ENCODE data around the gene NKX2-8.
"Not testable (repeated sequence)": the region's sequence is repeated elsewhere in the genome, so short reads cannot be mapped to it uniquely, and the experiment has no call there.

NKX2-8 gene

DNA sequence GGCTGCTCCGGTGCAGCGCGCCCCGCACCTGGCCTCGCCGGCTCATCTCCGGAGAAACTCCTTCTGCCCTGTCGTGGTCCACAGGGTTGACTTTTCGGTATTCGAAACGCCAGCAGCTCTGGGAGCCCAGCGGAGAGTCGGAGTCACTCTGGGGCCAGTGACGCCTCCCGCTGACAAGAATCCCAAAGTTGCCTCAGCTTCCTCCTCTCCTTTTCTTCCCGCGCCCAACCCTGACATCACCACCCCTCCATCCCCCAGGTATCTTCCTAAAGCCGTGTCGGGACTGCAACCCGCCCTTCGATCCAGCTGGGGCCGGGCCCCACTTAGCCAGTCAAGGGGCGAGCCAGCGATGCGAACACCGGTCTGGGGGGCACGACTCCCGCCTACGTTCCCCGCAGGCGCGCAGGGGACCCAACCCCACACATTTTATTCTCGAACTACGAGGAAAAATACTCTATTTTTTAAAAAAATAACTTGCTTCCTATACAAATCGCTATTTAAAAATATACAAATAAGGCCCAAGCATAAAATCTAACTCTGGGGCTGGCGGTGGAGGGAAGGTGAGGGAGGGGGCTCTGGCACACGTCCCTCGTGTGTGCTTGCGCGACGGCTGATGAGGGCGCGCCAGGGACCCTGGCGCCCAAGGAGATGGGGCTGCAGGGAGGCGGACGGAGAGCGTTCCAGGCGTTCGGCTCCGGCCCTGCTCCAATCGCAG, 2.1 kb downstream of the NKX2-8 start:
- no peak for DNase-seq (ENCODE audit: low spot score)

DNA sequence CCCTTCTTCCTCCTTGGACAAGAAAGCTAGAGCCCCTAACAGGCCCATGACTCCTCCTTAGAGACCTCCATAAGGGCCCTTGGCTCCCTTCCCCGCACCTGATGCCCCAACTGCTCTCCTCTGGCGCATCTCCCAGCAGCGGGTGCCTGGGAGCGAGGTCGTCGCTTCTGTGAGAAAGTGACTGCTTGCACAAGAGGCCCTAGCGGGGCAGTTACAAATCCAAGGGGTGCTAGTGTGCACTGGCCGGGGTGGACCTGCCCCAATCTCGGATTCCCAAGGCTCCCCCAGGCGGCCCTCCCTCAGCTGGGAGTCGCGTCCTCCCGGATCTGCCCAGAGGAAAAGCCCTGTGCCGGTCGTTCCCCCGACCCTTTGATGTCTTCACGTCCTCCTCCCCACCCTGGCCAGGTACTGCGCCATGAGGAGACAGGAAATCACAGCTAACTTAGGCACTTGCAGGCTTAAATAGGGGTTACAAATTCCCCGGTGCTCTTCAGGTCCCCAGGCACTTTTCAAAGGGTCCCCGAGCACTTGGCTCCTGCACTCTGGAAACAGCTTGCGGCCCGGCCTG, 2.8 kb downstream of the NKX2-8 start:
- no peak for DNase-seq (ENCODE audit: low spot score)

DNA sequence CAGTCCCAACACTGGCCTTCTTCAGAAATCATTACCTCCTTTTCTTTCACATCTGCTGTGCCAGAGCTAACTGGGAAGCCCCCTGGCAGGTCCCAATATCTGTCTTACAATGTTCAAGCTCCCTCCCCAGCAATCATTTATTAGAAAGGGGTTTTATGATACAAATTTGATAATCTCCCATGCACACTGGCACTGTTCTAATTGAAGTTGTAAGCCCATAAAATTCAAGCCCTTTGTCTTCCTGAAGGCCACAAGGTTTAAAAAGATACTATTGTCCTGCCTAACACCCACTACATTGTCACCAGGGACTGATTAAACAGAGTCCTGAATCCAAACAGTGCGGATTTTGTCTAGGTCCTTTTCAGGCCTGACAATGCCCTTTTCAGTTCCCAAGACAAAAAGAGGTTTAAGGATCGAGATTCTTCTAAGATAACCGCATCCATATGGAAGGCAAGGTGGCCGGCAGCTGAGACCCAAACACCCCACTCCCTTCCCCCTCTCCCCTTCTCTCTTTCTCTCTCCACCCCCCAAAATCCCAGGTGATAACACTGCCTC, 3.3 kb downstream of the NKX2-8 start:
- DNase-seq (ENCODE audit: low spot score), result no peak

GRCh38 chr14:36570065-36570464, 12.3 kb downstream of the NKX2-8 start:
- DNase-seq (ENCODE audit: low spot score), result no peak

- no peak for DNase-seq (ENCODE audit: low spot score)
Measured at GRCh38 chr14:36556811-36557433, 25.5 kb downstream of the NKX2-8 start.

DNA sequence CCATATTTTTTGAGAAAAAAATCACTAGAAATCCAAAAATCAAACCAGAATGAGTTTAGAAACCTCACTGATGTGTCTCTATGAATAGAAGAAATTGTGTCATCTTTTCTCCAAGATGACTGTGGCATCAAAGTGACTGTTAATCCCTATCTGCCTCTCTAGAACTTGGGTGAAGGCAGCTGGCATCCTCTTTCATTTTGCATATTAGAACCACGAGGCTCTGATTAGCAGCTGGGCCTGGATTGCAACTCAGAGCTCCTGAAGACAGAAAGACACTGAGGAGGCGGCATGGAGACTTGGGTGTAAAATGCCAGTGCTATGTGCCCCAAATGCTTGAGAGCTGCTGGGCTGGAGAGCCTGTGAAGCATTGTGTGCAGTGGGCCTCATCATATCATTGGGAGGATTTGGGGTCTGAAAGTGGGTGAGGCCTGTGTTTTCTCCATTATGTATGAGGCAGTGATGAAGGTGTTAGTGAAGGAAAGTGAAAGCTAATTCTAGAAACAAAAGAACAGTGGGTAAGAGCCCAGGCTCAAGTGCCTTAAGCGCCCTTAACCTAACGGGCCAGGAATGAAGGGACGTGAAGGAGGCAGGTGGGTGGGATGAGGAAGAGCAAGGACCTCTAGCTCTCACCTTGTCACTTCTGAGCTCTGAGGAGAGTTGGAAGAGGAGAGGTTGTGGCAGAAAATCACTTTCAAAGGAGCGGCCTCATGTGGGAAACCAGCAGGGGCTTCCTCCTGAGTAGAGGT, 26.2 kb downstream of the NKX2-8 start:
- DNase-seq (ENCODE audit: low spot score), result no peak

- peak; percentile 16 for DNase-seq (ENCODE audit: low spot score)
Measured at GRCh38 chr14:36553656-36554260, 28.7 kb downstream of the NKX2-8 start.

DNA sequence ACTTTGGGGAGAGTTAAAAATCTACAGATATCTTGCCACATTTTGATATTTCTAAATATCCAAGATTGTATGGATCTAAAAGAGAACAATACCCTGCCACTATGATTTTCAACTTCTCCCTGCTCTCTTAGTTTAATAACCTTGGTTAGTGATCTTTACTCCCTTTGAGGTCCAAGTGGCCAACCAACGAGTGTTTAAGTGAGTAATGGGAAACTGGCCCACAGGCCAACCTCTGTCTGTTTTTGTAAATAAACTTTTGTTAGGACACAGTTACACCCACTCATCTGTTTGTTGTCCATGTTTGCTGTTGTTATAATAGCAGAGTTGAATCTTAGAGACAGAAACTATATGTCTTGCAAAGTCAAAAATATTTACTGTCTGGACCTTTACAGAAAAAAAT, 31.5 kb downstream of the NKX2-8 start:
- no peak for DNase-seq (ENCODE audit: low spot score)

DNA sequence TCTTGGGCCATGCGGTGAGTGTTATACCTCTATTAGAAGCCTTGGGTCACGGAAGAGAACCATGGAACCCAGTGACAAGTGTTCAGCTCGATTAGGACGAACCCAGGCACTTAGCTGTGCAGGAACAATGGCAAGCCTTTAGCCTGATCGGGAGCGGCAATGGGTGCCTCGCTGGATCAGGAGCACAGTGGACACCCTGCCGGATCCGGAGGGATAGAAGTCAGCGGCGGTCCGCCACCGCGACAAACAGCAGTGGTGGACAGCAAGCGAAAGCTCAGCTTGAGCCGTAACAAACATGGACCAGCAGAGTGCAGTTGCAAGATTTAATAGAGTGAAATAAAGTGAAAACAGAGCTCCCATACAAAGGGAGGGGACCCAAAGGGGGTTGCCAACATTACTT, 38.1 kb downstream of the NKX2-8 start:
- not testable (repeated sequence) for DNase-seq (ENCODE audit: low spot score)

GRCh38 chr14:36538051-36538450, 44.4 kb downstream of the NKX2-8 start:
- no peak for DNase-seq (ENCODE audit: low spot score)

Data from hematopoietic multipotent progenitor cell treated with erythropoietin and hydrocortisone succinate and interleukin-3 and kit ligand, for 17 days (in vitro differentiated cells).